IMR-90 (cell line): ENCODE results near the gene PTGES3L. TPM values are rescaled to one million over a fixed set of nuclear protein-coding genes. Genes with fewer than 3 reads are reported as not detected.

Experiments
- ATAC-seq: fragments of 200-7000 bp; cut with Tn5 transposase; 2 replicates; pipeline ENCODE4 v1.9.1; 2020; ENCODE audit warnings: low read depth, mild to moderate bottlenecking, moderate library complexity
- BruUV-seq: library from RNA; stranded (reverse); fragments of 400-500 nt; replicated peaks from 2 replicates; lab custom pipeline; 2021; lab: Mats Ljungman, UMichigan
- CTCF ChIA-PET: fragments of 300-600 bp; formaldehyde crosslinking; extraction: SDS; loops from one replicate; lab custom pipeline; 2021; ENCODE audit warnings: antibody characterized with exemption; lab: Yijun Ruan, JAX
- POLR2A ChIA-PET: fragments of 300-600 bp; sonication (Branson Sonifier 250); formaldehyde crosslinking; loops from one replicate; lab custom pipeline; 2022; ENCODE audit warnings: antibody characterized with exemption; ENCODE audit not compliant: unreplicated experiment; lab: Charles Lee
- DNase-seq: peaks from one replicate; pipeline ENCODE4 v3.0.0; 2013
- H2AFZ ChIP-seq: replicated peaks from 2 replicates; pipeline ENCODE3; 2013; ENCODE audit warnings: low read length, mild to moderate bottlenecking; ENCODE audit not compliant: poor library complexity
- H2AK5ac ChIP-seq: 2 replicates; pipeline ENCODE4 v1.6.1; 2013; ENCODE audit warnings: low read depth, low read length, inconsistent platforms
- H2AK9ac ChIP-seq: replicated peaks from 2 replicates; pipeline ENCODE3; 2013; ENCODE audit warnings: mild to moderate bottlenecking, low read depth, low read length, moderate library complexity; ENCODE audit not compliant: poor library complexity
- H2BK120ac ChIP-seq: 2 replicates; pipeline ENCODE4 v1.6.1; 2013; ENCODE audit warnings: low read depth, low read length, inconsistent platforms
- H2BK15ac ChIP-seq: 3 replicates; pipeline ENCODE4 v1.6.1; 2013; ENCODE audit warnings: low read depth, low read length, inconsistent platforms
- H2BK20ac ChIP-seq: 2 replicates; pipeline ENCODE4 v1.6.1; 2013; ENCODE audit warnings: low read depth, mild to moderate bottlenecking, inconsistent platforms, low read length, moderate library complexity
- H2BK5ac ChIP-seq: 2 replicates; pipeline ENCODE4 v1.6.1; 2013; ENCODE audit warnings: mild to moderate bottlenecking, low read depth, low read length, inconsistent platforms; ENCODE audit not compliant: poor library complexity, severe bottlenecking
- H3K14ac ChIP-seq: replicated peaks from 2 replicates; pipeline ENCODE4 v1.6.1; 2013; ENCODE audit warnings: low read depth, low read length, inconsistent platforms
- H3K18ac ChIP-seq: 2 replicates; pipeline ENCODE4 v1.6.1; 2013; ENCODE audit warnings: low read depth, low read length, control low read depth
- H3K23ac ChIP-seq: 2 replicates; pipeline ENCODE4 v1.6.1; 2013; ENCODE audit warnings: low read depth, low read length, inconsistent platforms
- H3K27ac ChIP-seq: 2 replicates; pipeline ENCODE4 v1.5.1; 2013; ENCODE audit warnings: mild to moderate bottlenecking, control low read depth, low read length; ENCODE audit not compliant: insufficient read depth
- H3K27me3 ChIP-seq: 2 replicates; pipeline ENCODE4 v1.6.1; 2013; ENCODE audit warnings: low read length; ENCODE audit not compliant: control insufficient read depth, insufficient read depth
- H3K36me3 ChIP-seq: 2 replicates; pipeline ENCODE4 v1.6.1; 2013; ENCODE audit warnings: low read length, mixed read lengths; ENCODE audit not compliant: control insufficient read depth, insufficient read depth
- H3K4ac ChIP-seq: 2 replicates; pipeline ENCODE4 v1.6.1; 2013; ENCODE audit warnings: low read depth, low read length, inconsistent platforms
- H3K4me1 ChIP-seq: 2 replicates; pipeline ENCODE4 v1.6.1; 2013; ENCODE audit warnings: low read length, mixed read lengths; ENCODE audit not compliant: control insufficient read depth, insufficient read depth
- H3K4me2 ChIP-seq: 2 replicates; pipeline ENCODE4 v1.6.1; 2013; ENCODE audit warnings: low read depth, mild to moderate bottlenecking, control low read depth, low read length, moderate library complexity
- H3K4me3 ChIP-seq: 2 replicates; pipeline ENCODE4 v1.5.1; 2013; ENCODE audit warnings: low read depth, mild to moderate bottlenecking, control low read depth, low read length, moderate library complexity; ENCODE audit not compliant: insufficient read depth
- H3K56ac ChIP-seq: 2 replicates; pipeline ENCODE4 v1.6.1; 2013; ENCODE audit warnings: low read length, inconsistent platforms; ENCODE audit not compliant: insufficient read depth; ENCODE audit errors: extremely low read depth
- H3K79me1 ChIP-seq, 2 experiments: 2 replicates each; pipeline ENCODE4 v1.6.1; 2013; ENCODE audit warnings: low read length in 2 of 2, inconsistent platforms in 1 of 2, low read depth in 1 of 2
- H3K9ac ChIP-seq: 2 replicates; pipeline ENCODE4 v1.6.1; 2013; ENCODE audit warnings: low read depth, low read length, control low read depth
- H3K9me1 ChIP-seq: 2 replicates; pipeline ENCODE4 v1.6.1; 2013; ENCODE audit warnings: low read length, inconsistent platforms; ENCODE audit not compliant: insufficient read depth
- H3K9me3 ChIP-seq: 2 replicates; pipeline ENCODE4 v1.6.1; 2013; ENCODE audit warnings: low read length; ENCODE audit not compliant: control insufficient read depth, insufficient read depth
- H4K20me1 ChIP-seq: 2 replicates; pipeline ENCODE4 v1.6.1; 2013; ENCODE audit warnings: low read length, inconsistent platforms; ENCODE audit not compliant: insufficient read depth
- H4K5ac ChIP-seq: 2 replicates; pipeline ENCODE4 v1.6.1; 2013; ENCODE audit warnings: mild to moderate bottlenecking, low read depth, low read length, control low read depth
- H4K8ac ChIP-seq, 2 experiments: 2 replicates each; pipeline ENCODE4 v1.6.1; 2013; ENCODE audit warnings: low read depth in 2 of 2, low read length in 2 of 2, control low read depth in 1 of 2, inconsistent platforms in 1 of 2
- H4K91ac ChIP-seq: 2 replicates; pipeline ENCODE4 v1.6.1; 2013; ENCODE audit warnings: low read depth, low read length, inconsistent platforms; ENCODE audit not compliant: insufficient read depth
- CEBPB ChIP-seq: IDR thresholded peaks from 2 replicates; pipeline ENCODE4 v1.6.1; 2012; ENCODE audit warnings: low read depth, low read length, improper control_type of control experiment
- NFE2L2 ChIP-seq: fragments of 150-350 bp; IDR thresholded peaks from 2 replicates; pipeline ENCODE4 v1.6.1; 2016; ENCODE audit warnings: low read depth, mild to moderate bottlenecking, low read length
- WGBS, 2 experiments: methylation state at CpG; one replicate each; pipeline versions ENCODE4 v1.1.5 to v1.1.7; 2013; ENCODE audit warnings: missing lambda C conversion rate in 2 of 2; ENCODE audit not compliant: insufficient read length in 1 of 2; ENCODE audit errors: extremely low coverage in 2 of 2; 5-methylcytosine and 5-hydroxymethylcytosine counted together
- dilution Hi-C: fragments of 300-500 bp; cut with HindIII; formaldehyde crosslinking; loops from one replicate; pipeline ENCODE4 v1.14.3; 2018; ENCODE audit warnings: low sequenced_read_pairs; ENCODE audit not compliant: unreplicated experiment
- in situ Hi-C: fragments of 300-500 bp; cut with MboI; formaldehyde crosslinking; loops from 3 replicates; pipeline ENCODE4 v1.14.3; 2019; ENCODE audit warnings: low sequenced_read_pairs, inconsistent platforms, mixed read lengths
- intact Hi-C: fragments of 100-400 bp; cut with micrococcal nuclease; formaldehyde crosslinking; loops from 2 replicates; pipeline ENCODE4 v1.10.0; 2022
- polyA plus RNA-seq, 3 experiments: library from polyadenylated mRNA; depleted of rRNA; stranded (reverse); fragments of >200 nt; gene quantifications; 2 replicates each; pipeline ENCODE4 v1.2.3, GENCODE V29; 2012; ENCODE audit warnings: low replicate concordance in 1 of 3
- total RNA-seq: library from RNA; depleted of rRNA; stranded (reverse); fragments of >200 nt; gene quantifications from 2 replicates; pipeline ENCODE4 v1.2.3, GENCODE V29; 2012

PTGES3L gene
- total and polyA plus RNA-seq, 2 of the 4 experiments (the other 2 are of a cell fraction), result 1.4 to 2.4 TPM

DNA sequence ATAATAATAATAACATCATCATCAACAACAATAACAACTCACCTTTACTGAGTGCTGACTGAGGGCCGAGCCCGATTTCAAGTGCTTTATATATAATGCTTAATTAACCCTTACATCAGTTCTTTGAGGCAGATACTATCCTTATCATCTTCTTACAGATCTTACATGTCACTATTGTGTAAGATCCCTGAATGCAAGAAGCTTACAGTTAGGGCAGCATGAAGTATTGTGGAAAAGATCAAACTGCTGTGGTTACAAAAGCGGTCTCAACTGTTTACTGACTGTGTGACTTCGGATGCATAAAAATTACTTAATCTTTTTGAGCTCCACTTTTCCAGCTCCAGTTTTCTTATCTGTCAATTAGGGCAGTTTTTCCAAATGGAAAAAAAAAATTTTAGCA lies 39.1 kb upstream of the PTGES3L start:
- Histone ChIP-seq H3K23ac (peak overlapping the region; percentile 45; the same call in 1 of the 2 replicates), H4K20me1 (peaks cover 32% of the 10 kb centered on the region; the same call in 1 of the 2 replicates), H3K79me1 (peaks cover 15 to 66% of the 10 kb centered on the region in 2 experiments; a peak in 3 of 4 replicates), H3K18ac (no peak overlapping the region), H3K56ac (no peak overlapping the region), H3K4me1 (peaks cover 12% of the 10 kb centered on the region), H4K8ac (no peak overlapping the region), H3K4ac (no peak overlapping the region), H3K14ac (no peak overlapping the region), H2AK9ac (no peak overlapping the region), H2AFZ (no peak overlapping the region), H3K9me3 (no peaks in the 10 kb centered on the region), H2BK15ac (no peak overlapping the region), H2AK5ac (no peak overlapping the region), H3K4me3 (no peak overlapping the region), H4K91ac (no peak overlapping the region), H3K9me1 (peaks cover 27% of the 10 kb centered on the region), H2BK120ac (no peak overlapping the region), H3K4me2 (no peak overlapping the region), H3K9ac (no peak overlapping the region), H3K27me3 (no peaks in the 10 kb centered on the region), H3K36me3 (peaks cover 45% of the 10 kb centered on the region), H2BK5ac (no peak overlapping the region), H2BK20ac (no peak overlapping the region), H4K5ac (no peak overlapping the region), H3K27ac (no peak overlapping the region)
- intact Hi-C loops (no loop called here), dilution Hi-C loops (no loop called here), in situ Hi-C loops (no loop called here)
- CTCF ChIA-PET, result no interaction called here
- no peak for ATAC-seq
- TF ChIP-seq NFE2L2 (no peak), CEBPB (peak; percentile 71)
- peak; percentile 31 for DNase-seq
- no CpG with 5 or more reads among the region's 4 CpGs for WGBS, 2 experiments
- no TSS peak for BruUV-seq
- POLR2A ChIA-PET, result no interaction called here
